ENCODE measurements around the gene ZSWIM5.

DNA sequence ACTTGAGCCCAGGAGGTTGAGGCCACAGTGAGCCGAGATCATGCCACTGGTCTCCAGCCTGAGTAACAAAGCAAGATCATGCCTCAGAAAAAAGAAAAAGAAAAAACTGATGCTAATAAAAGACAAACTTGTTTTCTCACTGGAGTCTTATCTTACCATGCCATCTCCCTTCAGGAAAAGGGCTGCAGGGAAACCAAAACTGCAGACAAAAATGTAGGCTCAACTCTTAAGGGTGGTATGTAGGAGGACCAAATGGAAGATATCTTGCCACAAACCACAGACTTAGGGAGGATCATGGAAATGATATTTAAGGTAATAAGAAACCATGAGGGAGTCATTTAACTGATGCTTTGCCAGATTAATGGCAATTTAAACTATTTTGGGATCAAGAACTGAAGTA, 161.5 kb downstream of the ZSWIM5 start:
- TF ChIP-seq, protein P1, sequence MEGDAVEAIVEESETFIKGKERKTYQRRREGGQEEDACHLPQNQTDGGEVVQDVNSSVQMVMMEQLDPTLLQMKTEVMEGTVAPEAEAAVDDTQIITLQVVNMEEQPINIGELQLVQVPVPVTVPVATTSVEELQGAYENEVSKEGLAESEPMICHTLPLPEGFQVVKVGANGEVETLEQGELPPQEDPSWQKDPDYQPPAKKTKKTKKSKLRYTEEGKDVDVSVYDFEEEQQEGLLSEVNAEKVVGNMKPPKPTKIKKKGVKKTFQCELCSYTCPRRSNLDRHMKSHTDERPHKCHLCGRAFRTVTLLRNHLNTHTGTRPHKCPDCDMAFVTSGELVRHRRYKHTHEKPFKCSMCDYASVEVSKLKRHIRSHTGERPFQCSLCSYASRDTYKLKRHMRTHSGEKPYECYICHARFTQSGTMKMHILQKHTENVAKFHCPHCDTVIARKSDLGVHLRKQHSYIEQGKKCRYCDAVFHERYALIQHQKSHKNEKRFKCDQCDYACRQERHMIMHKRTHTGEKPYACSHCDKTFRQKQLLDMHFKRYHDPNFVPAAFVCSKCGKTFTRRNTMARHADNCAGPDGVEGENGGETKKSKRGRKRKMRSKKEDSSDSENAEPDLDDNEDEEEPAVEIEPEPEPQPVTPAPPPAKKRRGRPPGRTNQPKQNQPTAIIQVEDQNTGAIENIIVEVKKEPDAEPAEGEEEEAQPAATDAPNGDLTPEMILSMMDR (IDR thresholded peaks at IDR 0.05): no peak
- no peak for TF ChIP-seq POLR2A (IDR thresholded peaks at IDR 0.05)

All from breast epithelium (tissue), 3 donors.